Measurements from ENCODE around the gene TWSG1.

GRCh38 chr18:9348079-9348671, 13.6 kb downstream of the TWSG1 start:
- TF ChIP-seq MAX (IDR thresholded peaks at IDR 0.05) = no peak
- TF ChIP-seq, protein P1, sequence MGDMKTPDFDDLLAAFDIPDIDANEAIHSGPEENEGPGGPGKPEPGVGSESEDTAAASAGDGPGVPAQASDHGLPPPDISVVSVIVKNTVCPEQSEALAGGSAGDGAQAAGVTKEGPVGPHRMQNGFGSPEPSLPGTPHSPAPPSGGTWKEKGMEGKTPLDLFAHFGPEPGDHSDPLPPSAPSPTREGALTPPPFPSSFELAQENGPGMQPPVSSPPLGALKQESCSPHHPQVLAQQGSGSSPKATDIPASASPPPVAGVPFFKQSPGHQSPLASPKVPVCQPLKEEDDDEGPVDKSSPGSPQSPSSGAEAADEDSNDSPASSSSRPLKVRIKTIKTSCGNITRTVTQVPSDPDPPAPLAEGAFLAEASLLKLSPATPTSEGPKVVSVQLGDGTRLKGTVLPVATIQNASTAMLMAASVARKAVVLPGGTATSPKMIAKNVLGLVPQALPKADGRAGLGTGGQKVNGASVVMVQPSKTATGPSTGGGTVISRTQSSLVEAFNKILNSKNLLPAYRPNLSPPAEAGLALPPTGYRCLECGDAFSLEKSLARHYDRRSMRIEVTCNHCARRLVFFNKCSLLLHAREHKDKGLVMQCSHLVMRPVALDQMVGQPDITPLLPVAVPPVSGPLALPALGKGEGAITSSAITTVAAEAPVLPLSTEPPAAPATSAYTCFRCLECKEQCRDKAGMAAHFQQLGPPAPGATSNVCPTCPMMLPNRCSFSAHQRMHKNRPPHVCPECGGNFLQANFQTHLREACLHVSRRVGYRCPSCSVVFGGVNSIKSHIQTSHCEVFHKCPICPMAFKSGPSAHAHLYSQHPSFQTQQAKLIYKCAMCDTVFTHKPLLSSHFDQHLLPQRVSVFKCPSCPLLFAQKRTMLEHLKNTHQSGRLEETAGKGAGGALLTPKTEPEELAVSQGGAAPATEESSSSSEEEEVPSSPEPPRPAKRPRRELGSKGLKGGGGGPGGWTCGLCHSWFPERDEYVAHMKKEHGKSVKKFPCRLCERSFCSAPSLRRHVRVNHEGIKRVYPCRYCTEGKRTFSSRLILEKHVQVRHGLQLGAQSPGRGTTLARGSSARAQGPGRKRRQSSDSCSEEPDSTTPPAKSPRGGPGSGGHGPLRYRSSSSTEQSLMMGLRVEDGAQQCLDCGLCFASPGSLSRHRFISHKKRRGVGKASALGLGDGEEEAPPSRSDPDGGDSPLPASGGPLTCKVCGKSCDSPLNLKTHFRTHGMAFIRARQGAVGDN (CRISPR knock-in tag; IDR thresholded peaks at IDR 0.05) = no peak
- no peak for TF ChIP-seq POLR2A (IDR thresholded peaks at IDR 0.05; ENCODE audit: insufficient read depth in 1 of 2, low read depth in 2 of 2, low read length in 2 of 2)
- TF ChIP-seq, protein P2, sequence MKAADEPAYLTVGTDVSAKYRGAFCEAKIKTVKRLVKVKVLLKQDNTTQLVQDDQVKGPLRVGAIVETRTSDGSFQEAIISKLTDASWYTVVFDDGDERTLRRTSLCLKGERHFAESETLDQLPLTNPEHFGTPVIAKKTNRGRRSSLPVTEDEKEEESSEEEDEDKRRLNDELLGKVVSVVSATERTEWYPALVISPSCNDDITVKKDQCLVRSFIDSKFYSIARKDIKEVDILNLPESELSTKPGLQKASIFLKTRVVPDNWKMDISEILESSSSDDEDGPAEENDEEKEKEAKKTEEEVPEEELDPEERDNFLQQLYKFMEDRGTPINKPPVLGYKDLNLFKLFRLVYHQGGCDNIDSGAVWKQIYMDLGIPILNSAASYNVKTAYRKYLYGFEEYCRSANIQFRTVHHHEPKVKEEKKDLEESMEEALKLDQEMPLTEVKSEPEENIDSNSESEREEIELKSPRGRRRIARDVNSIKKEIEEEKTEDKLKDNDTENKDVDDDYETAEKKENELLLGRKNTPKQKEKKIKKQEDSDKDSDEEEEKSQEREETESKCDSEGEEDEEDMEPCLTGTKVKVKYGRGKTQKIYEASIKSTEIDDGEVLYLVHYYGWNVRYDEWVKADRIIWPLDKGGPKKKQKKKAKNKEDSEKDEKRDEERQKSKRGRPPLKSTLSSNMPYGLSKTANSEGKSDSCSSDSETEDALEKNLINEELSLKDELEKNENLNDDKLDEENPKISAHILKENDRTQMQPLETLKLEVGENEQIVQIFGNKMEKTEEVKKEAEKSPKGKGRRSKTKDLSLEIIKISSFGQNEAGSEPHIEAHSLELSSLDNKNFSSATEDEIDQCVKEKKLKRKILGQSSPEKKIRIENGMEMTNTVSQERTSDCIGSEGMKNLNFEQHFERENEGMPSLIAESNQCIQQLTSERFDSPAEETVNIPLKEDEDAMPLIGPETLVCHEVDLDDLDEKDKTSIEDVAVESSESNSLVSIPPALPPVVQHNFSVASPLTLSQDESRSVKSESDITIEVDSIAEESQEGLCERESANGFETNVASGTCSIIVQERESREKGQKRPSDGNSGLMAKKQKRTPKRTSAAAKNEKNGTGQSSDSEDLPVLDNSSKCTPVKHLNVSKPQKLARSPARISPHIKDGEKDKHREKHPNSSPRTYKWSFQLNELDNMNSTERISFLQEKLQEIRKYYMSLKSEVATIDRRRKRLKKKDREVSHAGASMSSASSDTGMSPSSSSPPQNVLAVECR (CRISPR knock-in tag; IDR thresholded peaks at IDR 0.05; ENCODE audit: borderline replicate concordance) = no peak
- no peak for TF ChIP-seq CTCF (CRISPR knock-in tag; IDR thresholded peaks at IDR 0.05)
- no peak for TF ChIP-seq EZH2 (conservative IDR thresholded peaks at IDR 0.05; ENCODE audit: low read depth, low read length)
- TF ChIP-seq, protein P3, sequence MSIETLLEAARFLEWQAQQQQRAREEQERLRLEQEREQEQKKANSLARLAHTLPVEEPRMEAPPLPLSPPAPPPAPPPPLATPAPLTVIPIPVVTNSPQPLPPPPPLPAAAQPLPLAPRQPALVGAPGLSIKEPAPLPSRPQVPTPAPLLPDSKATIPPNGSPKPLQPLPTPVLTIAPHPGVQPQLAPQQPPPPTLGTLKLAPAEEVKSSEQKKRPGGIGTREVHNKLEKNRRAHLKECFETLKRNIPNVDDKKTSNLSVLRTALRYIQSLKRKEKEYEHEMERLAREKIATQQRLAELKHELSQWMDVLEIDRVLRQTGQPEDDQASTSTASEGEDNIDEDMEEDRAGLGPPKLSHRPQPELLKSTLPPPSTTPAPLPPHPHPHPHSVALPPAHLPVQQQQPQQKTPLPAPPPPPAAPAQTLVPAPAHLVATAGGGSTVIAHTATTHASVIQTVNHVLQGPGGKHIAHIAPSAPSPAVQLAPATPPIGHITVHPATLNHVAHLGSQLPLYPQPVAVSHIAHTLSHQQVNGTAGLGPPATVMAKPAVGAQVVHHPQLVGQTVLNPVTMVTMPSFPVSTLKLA (IDR thresholded peaks at IDR 0.05) = no peak
- no peak for TF ChIP-seq ZNF780A (CRISPR knock-in tag; IDR thresholded peaks at IDR 0.05)
- no peak for TF ChIP-seq MEIS1 (CRISPR knock-in tag; IDR thresholded peaks at IDR 0.05; ENCODE audit: borderline replicate concordance)
- TF ChIP-seq MTA1 (CRISPR knock-in tag; IDR thresholded peaks at IDR 0.05; ENCODE audit: borderline replicate concordance) = no peak
- no peak for TF ChIP-seq ZNF569 (CRISPR knock-in tag; IDR thresholded peaks at IDR 0.05; ENCODE audit: borderline replicate concordance)
- TF ChIP-seq RFX3 (CRISPR knock-in tag; IDR thresholded peaks at IDR 0.05) = no peak
- no peak for TF ChIP-seq MATR3 (CRISPR knock-in tag; IDR thresholded peaks at IDR 0.05)

Measured in HepG2 (cell line).